ENCODE results near the gene GSTA3.
"Not testable (repeated sequence)": the region's sequence is repeated elsewhere in the genome, so short reads cannot be mapped to it uniquely, and the experiment has no call there.

The GSTA3 gene

DNA sequence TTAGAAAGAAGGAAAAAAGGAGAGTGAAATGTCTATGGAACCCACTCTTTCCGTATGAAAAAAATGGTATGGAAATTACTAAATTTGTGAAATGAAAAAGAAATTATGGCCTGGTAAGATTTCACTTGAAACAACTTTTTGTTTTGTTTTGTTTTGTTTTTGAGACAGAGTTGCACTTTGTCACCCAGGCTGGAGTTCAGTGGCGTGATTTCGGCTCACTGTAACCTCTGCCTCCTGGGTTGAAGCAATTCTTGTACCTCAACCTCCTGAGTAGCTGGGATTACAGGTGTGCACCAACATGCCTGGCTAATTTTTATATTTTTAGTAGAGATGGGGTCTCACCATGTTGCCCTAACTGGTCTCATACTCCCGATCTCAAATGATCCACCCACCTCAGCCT lies 51.1 kb downstream of the GSTA3 start:
- no peak for DNase-seq (ENCODE audit: low spot score)

DNA sequence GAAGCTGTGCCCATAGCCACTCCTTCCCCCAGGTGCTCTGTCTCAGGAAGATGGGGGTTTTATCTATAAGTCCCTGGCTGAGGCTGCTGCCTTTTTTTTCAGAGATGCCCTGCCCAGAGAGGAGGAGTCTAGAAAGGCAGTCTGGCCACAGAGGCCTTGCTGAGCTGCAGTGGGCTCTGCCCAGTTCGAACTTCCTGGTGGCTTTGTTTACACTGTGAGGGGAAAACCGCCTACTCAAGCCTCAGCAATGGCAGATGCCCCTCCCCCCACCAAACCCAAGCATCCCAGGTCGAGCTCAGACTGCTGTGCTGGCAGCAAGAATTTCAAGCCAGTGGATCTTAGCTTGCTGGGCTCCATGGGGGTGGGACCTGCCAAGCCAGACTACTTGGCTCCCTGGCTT lies 53.4 kb downstream of the GSTA3 start:
- DNase-seq (ENCODE audit: low spot score) = not testable (repeated sequence)

DNA sequence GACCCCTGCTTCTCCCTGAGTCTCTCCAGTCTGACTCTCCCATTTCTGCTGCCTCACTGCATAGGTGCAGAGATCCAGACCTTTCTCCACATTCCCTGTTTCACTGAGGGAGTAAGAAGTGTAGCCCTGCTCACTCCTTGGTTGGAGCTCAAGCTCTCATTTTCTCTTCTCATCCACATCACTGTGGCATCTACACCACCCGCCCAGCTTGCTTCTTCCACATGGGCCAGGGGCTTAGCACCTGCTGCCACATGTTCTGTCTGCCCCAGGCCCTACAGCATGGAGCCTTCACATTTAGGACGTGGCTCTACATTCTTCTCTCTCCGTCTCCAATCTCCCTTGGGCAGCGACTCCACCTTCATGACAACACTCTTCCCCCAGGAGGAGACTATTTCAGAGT lies 60.4 kb downstream of the GSTA3 start:
- no peak for DNase-seq (ENCODE audit: low spot score)

Measured in iPS-NIHi11 (cell line).